Activated CD4-positive, alpha-beta T cell treated with anti-CD3 and anti-CD28 coated beads, Interleukin-2, amount 50 U/mL, for 4 hours (primary cell): ENCODE results near the gene TPSD1.
"Not testable (repeated sequence)": the region's sequence is repeated elsewhere in the genome, so short reads cannot be mapped to it uniquely, and the experiment has no call there.

ENCODE experiments used
- DNase-seq, 2 experiments: peaks; one replicate each; pipeline ENCODE4 v3.0.0-alpha.2; 2020

Gene TPSD1

DNA sequence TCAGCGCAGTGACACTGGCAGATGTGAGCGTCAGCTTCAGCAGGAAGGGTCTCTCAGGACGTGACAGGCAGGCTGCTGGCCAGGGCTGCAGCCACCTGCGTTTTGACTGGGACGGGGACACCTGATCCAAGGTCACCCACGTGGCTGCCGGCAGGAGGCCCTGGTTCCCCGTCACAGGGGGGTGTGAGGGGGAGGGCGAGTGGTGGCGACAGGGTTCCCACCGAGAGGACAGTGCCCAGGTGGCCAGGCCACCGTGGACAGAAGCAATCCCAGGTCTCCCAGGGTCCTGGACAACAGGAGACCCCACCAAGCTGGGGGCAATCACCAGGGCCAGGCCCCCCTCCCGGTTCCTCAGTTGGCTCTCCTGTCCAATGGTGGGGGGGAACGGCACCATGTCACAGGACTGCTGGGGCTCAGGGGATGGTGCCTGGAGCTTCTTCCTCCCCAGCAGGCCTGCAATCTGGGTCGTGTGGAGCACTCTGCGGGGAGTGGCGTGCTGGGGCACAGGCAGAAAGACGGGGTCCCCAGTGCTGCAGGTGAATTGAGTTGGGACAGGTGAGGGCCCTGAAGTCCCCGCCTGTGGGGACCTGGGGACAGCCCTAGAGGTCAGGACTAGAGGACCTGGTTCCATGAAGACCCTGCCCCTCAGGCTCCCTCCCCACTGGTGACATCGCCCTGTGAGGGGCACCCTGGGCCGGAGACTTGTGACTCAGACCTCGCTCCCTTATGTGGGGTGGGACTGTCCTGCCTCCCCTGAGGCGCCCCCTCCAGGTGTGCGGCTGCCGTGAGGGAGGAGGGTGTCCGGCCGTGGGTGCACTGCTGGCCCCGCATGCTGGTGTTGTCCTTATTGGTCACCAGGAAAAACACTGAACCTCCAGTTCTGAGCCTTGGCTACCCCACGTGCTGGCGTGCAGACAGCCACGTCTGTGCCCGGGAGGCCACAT is 11.7 kb upstream of the TPSD1 start:
- not testable (repeated sequence) for DNase-seq

DNA sequence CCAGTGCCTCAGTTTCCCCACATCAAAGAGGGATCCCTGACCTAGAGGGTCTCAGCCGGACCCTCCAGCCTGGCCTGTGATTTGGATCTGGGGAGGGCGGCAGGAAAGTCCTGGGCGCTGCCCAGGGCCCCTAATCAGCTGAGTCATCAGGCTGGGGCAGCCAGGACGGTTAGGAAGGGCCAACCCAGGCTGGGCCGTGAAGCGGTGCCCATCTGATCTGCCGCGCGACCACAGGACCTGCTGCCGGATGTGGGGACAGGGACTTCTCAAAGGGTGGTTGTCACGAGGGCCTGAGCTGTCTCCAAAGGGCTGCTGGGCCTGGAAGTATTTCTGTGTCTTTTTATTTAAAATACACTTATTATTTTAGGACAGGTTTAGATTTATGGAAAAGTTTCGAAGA is 11.0 kb upstream of the TPSD1 start:
- no peak for DNase-seq

DNA sequence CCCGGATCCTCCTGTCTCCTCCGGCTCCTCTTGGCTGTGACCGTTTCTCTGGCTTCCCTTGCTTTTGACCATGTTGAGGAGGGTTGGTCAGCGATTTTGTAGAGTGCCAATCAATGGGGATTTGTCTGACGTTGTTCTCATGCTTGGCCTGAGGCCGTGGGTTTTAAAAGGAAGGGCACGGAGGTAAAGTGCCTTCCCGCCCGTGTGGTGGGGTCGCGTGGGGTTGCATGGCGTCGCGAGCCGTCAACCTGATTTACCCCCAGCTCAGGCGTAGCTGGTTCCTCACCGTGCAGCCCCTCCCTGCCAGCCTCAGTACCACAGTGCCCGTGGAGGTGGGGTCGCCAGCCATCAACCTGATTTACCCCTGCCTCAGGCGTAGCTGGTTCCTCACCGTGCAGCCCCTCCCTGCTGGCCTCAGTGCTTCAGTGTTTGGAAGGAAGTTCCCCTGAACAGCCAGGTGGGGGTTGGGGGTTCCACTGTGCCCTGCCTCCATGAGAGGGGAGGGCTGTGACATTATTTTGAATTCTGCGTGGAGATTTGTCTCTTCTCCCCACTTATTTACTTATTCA is 10.3 kb upstream of the TPSD1 start:
- DNase-seq, result no peak

DNA sequence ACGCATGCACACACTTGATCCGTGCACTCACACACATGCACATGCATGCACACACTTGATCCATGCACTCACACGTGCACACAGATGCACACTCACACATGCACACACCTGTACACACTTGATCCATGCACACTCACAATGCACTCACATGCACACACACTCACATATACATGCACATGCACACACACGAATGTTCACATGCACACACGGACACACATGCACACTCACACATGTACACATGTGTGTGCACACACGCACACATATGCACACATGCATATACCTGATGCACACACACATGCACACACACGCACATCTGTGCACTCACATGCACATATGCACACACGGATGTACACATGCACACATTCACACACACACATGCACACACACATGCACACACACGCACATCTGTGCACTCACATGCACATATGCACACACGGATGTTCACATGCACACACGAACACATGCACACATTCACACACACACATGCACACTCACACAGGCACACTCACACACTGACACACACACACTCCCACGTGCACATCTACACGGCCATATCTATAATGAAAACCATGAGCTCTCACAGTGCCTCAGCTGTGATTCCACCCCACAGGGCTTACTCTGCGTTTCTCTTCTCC is 7.8 kb upstream of the TPSD1 start:
- not testable (repeated sequence) for DNase-seq

DNA sequence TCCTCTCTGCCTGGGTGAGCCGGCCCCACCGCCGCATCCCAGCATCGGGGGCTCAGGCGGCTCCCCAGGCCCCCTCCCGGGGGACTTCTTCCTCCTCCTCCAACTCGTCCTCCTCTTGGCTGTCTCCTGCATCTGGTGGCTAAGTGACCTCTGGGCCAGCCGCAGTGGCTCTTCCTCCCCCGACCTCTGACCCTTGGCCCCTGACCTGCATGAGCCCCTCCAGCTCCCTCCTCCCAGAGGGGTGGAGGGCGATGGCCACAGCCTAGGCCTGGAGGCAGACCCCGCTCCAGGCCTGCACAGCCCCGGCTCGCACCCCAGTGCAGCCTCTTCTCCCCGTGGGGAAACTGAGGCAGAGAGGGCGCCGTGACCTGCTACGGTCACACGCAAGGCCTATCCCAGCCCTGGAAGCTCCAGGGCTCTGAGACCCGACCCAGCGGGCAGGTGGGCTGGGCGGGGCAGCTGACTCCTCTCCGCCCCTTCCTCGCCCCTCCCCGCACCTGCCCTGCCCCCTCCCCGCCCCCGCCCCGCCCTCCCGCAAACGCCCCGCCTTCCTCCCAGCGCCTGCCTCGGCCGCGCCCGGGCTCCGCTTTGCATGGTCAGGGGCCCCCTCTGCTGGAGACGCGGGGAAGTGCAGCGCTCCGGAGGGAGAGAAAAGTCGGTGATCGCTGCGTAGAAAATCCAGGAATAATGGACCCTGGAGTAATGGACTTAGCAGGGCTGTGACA is 6.7 kb upstream of the TPSD1 start:
- not testable (repeated sequence) for DNase-seq

DNA sequence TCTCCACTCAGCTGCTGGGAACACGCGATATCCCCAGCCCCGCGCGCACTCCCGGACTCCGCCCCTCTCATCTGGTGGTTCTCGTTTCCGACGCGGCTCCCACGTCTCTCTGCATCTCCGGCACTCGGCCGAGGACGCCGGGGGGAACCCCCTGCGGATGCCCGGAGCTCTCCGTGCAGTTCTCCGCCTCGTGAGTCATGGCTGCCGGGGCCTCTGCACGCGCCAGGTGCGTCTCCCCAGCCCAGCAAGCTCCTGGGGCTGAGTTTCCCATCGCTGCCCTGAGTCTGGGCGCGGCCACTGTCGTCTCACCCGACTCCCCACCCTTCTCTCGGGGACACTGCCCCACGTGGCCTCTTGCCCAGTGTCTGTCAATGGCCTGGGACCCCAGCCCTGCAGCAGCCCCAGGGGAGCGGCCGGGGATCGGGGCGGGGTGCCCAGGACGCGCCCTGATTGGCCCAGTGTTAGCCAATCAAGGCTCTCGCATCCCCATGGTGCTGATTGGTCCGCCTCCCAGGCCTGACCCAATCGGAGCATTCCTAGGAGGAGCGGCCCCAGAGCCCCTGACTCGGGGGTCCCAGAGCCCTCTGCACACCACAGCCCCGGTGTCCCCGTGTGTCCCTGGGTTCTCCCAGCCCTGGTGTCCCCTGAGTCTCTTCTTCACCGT is 2.0 kb upstream of the TPSD1 start:
- DNase-seq, result not testable (repeated sequence)

DNA sequence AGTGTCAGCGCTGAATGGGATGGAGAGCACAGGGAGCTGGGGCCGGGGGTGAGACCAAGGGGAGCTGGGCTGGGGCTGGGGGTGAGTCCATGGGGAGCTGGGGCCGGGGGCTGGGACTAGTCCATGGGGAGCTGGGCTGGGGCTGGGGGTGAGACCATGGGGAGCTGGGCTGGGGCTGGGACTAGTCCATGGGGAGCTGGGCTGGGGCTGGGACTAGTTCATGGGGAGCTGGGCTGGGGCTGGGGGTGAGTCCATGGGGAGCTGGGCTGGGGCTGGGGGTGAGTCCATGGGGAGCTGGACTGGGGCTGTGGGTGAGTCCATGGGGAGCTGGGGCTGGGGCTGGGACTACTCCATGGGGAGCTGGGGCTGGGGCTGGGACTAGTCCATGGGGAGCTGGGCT is 1.0 kb upstream of the TPSD1 start:
- DNase-seq, result not testable (repeated sequence)

DNA sequence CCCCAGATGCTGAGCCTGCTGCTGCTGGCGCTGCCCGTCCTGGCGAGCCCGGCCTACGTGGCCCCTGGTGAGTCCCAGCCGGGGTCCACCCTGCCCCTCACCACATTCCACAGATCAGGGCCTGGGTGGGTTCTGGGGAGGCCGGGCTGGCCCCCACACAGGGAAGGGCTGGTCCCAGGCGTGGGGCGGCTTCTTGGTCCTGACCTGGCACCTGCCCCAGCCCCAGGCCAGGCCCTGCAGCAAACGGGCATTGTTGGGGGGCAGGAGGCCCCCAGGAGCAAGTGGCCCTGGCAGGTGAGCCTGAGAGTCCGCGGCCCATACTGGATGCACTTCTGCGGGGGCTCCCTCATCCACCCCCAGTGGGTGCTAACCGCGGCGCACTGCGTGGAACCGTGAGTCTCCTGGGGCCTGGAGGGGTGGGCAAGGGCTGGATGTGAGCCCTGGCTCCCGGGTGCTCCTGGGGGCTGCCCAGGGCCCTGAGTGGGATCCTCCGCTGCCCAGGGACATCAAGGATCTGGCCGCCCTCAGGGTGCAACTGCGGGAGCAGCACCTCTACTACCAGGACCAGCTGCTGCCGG is 516 bp downstream of the TPSD1 start:
- not testable (repeated sequence) for DNase-seq

DNA sequence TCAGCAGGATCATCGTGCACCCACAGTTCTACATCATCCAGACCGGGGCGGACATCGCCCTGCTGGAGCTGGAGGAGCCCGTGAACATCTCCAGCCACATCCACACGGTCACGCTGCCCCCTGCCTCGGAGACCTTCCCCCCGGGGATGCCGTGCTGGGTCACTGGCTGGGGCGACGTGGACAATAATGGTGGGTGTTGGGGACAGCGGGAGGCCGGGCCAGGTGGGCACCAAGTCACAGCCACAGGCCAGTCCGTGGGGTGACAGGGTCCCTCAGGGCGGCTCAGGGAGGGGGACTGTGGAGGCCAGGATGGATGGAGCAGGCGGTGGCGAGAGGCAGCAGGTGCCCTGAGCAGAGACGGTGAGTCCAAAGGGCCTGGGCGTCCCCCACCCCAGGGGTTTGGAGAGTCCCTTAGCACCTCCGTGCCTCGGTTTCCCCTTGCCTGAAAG is 1.0 kb downstream of the TPSD1 start:
- DNase-seq, result no peak

DNA sequence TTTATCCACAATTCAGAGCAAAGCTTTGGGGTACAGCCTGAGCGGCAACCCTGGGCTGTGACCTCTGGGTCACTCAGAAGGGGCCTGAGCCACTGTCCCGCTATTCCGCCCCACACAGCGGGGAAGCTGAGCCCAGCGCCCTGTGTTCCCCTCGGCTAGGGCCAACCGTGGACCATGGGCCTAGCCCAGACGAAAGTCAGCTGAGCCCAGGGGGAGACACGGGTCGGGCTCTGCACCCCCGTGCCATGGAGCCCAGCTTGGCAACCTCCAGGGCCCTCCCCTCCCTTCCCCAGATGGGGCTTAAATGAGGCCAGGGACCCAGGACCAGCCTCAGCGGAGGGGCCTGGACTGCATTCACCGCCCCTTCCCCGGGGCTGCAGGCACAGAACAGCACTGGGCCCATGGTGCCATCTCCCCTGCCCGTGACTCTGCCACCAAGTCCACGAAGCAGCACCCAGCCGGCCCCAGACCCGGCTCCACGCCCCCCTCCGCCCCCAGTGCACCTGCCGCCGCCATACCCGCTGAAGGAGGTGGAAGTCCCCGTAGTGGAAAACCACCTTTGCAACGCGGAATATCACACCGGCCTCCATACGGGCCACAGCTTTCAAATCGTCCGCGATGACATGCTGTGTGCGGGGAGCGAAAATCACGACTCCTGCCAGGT is 1.8 kb downstream of the TPSD1 start:
- no peak for DNase-seq

DNA sequence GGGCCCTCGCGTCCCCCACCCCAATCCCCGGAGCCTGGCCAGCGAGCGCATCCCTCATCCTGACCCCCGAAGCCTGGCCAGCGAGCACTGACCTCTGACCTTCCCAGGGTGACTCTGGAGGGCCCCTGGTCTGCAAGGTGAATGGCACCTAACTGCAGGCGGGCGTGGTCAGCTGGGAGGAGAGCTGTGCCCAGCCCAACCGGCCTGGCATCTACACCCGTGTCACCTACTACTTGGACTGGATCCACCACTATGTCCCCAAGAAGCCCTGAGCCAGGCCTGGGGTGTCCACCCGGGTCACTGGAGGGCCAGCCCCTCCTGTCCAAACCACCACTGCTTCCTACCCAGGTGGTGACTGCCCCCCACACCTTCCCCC is 2.3 kb downstream of the TPSD1 start:
- DNase-seq, result no peak

DNA sequence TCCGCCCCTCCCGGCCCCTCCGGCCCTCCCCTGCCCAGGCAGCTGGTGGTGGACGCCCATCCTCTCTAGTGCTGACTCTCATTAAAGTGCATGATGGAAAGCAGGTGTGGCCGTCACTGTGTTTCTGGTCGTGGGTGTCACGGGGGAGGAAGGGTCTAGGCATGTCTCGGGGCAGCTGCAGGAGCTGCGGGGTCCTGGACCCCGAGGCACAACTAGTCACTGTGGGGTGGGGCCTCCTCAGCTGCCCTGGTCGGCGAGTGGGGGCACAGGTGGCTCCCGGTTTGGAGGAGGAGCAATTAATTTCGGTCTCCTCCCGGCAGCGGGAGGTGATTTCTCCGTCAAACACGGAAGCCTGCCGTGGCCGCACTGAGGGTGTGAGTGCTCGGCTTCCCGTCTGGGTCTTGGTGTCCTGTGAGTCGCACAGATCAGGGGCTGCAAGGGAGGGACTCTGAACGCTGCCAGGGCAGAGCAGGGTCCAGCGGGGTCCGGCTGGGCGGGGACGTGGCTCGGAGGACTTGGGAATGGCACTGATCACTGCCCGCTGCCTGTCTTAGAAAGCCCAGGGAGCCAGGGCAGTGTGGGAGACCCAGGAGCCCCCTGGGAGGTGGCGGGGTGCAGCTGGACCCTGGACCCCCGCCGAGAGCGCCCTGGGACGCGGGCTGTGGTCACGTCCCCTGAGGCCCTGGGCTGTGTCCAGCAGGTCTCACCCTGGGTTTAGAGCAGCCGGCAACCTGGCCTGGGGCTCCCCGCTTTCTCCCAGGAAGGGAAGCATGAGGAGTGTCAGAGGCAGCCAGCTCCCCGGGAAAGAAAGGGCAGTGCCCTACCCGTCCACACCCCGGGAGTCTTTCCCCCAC is 3.3 kb downstream of the TPSD1 start:
- no peak for DNase-seq

DNA sequence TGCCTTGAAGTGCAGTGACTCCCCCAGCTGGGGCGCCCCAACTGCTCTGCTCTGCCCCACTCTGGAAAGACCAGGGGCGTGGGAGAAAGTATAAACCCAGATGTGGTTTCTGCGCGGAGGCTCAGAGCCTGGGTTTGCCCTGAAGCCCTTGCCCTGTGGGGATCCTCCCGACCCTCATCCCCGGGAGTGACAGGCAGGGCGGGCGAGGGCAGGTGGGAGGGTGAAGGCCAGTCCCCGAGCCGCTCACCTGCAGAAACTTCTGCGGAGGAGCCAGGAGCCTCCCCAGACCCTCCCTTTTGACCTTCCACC is 3.8 kb downstream of the TPSD1 start:
- DNase-seq, result no peak

DNA sequence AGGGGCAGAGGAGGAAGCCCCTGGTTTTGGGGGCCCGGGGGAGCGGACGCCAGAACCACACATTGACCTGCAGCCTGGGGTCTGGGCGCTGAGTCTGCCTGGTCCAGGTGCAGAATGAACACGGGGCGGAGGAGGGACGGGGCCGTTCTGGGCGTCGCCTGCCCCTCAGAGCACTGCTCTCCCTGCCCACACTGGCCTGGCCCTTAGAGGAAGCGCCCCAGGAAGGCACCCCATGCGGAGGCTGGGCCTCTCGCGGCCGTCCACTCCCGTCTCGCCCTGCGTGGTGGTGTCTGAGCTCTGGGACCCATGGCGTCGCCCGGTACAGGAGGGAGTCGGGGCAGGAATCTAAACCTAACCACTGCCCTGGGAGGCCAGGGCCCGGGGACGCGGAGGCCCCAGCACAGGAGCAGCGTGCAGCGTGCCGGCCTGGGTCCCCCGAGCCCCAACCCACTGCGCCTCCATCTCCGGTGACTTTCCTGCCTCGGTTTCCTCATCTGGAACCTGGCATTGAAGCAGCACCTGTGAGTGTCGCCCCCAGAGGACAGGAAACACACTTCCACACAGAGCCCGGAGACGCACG is 4.3 kb downstream of the TPSD1 start:
- DNase-seq, result no peak

DNA sequence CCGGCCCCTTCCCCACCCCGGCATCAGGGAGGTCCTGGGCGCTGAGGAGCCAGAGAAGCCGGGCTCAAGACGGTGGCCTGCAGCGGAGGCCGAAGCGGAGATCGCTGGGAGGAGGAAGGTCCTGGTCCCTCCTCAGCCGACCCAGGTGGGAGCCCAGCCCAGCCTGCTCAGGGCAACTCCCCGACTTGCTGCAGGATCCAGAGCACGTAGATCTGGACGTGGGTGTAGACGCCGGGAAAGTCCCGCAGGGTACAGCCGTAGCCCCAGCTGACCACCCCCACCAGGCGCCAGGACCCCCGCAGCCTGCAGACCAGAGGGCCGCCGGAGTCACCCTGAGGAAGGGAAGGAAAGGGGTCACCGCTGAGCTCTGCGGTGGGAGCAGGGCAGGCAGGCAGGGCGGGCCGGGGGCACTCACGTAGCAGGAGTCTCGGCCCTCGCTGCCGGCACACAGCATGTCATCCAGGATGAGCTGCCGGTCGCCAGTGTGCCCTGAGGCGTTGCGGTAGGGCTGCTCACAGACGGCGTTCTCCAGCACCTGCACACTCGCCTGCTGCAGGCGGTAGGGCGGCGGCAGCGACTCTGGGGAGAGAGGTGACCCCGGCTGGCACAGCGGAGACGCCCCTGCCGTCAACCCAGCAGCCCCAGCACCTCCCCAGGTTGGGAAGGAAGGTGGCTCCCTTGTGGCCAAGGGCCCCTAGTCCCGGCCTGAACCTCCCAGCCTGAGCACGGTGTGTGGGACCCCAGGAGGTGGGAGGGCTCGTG is 5.4 kb downstream of the TPSD1 start:
- no peak for DNase-seq

DNA sequence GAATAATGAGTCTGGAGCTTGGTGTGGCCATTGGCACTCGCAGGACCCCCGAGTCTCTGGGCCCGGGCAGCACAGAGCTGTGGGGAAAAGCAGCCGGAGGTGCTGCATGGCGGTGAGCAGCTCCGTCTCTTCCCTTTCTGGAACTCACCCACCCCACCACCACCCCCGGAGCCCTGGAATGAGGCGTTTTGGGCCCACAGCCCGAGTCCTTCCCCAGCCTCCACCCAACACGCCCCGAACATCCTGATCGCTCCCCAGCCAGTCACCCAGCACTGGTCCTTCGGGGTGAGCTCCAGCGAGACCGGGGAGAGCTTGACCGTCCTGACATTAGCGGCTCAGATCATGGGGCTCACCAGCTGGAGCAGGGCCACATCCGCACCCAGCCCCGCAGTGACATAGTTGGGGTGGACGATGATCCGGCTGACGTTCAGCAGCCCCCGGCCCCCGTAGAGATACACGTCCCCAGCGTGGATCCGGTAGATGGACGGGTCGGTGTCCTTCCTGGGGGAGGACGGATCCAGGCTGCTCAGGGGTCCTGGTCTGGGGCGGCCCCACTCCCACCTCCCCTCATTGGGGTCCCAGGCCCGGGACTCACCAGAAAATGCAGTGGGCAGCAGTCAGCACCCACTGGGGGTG is 6.5 kb downstream of the TPSD1 start:
- no peak for DNase-seq

DNA sequence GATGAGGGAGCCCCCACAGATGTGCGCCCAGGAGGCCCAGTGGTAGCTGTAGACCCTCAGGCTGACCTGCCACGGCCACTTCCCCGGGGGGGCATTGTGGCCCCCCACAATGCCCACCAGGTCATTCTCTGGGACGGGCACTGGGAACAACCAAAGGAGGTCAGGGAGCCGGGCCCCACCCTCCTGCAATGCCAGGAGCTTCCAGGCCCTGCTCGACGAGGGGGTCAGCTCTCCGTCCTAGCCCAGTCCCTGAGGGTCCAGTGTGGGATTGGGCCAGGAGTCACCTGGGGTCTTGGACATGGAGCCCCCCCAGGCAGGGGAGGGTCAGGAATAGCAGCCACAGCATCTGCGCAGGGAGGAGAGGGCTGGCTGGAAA is 7.0 kb downstream of the TPSD1 start:
- no peak for DNase-seq

DNA sequence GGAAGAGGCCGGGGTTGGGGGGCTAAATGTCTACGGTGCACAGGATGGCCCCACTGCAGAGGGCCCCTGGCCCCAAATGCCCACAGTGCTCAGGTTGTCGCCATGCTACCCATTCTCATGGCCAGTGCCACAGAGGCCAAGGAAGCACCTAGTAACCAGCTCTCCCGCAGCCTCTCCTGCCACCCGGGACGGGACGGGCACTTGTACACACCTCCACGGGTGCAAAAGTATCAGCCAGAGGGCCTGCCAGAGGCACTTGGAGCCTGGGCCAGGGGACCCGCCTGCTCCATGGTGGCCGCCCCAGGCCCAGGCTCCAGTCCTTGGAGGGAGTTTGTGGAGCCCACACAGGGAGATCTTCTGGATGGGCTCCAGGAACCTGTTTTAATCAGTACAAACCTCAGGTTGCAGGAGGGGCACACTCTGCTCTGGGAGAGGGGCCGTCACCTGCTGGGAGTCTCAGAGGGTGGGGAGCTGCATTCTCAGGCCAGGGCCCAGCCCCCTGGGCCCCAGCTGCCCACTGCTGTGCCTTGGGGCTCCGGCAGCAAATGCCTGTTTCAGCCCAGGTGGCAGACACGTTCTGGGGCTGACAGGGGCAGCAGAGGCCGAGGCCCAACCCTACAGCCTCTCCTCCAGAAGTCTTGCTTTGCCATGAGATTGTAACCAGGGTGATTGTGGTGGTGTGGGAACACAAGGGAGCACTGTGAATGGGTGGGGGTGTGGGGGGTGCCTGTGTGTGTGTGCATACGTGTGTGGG is 7.9 kb downstream of the TPSD1 start:
- no peak for DNase-seq
